ENCODE results near the gene PRKAG2. TPM values are rescaled to one million over a fixed set of nuclear protein-coding genes. Genes with fewer than 3 reads are reported as not detected.
A peak's percentile ranks its signal among the peaks of the same experiment; 100 is the strongest.
"Not testable (repeated sequence)": the region's sequence is repeated elsewhere in the genome, so short reads cannot be mapped to it uniquely, and the experiment has no call there.

PRKAG2 gene
- total RNA-seq, 1 experiment from 2014 or later, result 9.4 TPM

DNA sequence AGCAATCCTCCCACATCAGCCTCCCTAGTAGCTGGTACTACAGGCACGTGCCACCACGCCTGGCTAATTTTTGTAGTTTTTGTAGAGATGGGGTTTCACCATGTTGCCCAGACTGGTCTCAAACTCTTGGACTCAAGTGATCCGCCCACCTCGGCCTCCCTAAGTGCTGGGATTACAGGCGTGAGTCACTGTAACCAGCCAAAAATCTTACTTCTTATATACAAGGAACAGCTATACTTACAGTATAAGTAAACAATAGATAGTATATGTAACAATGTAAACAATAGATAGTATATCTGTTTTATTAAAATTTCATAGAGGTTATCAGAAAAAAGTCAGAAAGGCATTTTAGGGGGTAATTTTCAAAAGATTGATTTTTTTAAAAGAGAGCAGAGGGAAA lies 128.9 kb downstream of the PRKAG2 start:
- DNase-seq (ENCODE audit: low read depth), result not testable (repeated sequence)

DNA sequence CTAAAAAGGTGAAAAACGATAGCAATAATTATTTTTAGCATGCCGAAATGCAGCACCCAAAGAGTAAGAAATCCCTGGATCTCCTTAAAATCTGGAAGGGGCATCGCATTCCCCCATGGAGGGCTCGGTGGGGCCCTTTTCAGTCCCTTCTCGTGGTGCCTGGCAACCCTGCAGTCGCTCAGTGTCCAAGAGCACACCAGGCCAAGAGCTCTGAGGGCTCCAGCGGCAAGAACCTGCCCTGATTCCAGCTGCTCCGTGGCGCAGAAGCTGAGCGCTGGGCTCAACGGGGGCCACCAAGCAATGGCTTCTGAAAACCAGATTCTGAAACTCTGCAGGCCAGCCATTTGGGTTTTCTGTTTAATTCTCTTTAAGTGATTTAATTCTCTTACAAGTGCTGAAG lies 131.2 kb downstream of the PRKAG2 start:
- DNase-seq (ENCODE audit: low read depth), result no peak

DNA sequence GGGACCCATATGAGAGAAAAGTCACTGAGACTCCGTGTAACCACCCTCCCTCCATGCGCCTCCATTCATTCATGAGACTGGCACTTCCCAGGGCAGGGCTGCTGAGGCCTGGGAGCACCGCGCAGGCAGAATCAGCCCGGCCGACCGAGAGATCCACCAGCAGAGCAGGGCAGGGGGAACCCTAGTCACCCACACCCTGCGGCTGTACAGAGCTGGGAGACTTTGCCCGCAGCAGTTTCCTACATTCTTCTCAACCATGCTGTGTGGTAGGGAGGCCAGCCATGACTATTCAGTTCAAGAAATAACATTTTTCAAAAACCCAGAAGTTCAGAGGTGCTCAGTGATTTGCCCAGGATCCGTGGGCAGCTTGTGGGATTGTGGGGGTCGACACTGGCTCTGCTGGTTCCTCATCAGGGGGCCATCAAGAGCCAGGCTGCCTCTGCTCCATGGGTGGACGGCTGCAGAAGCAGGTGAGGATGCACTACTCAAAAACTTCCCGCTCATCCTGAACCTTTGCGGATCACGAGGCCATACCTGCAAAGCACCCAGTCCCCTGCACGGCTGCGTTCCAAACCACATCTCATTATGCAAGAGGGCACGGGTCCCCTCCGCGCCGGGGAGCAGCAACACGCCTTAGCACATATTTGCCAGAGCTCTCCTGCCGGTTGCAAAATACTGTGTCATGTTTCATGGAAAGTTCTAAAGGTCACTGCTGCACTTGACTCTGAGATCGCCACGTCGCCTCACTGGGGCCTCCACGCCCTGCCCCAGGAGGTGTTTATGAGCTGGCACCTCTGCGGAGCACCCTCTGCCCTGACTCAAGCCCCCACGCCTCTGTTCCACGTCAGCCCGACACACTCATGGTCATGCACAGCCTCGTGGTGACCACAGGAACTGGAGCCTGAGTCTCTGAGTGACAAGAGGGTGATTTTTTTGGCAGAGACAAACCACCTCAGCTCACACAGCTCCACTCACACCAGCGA lies 132.0 kb downstream of the PRKAG2 start:
- peak; percentile 91 for DNase-seq (ENCODE audit: low read depth)

DNA sequence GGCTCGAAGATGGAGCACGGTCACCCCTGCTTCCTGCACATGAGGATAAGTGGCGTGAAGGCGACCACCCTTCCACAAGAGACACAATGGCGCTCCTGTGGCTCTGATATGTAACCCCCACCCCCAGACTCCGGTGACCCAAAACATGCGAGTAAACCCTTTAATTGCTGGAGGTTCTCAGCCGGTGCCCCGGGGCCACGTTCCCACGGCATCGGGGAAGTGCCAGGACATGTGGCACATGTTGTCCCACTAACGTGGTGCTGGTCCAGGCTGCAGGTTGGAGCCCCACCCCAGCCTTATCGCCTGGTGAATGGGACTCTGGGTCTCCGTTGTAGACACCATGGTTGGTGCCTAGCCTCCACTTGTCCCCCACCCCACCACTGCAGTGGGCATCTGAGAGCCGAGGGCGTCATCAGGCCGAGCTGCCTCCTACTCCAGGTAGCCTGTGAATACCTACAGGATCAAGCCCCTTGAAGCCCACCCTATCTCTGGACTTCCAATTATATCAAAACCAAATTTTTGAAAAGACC lies 132.8 kb downstream of the PRKAG2 start:
- DNase-seq (ENCODE audit: low read depth), result no peak

DNA sequence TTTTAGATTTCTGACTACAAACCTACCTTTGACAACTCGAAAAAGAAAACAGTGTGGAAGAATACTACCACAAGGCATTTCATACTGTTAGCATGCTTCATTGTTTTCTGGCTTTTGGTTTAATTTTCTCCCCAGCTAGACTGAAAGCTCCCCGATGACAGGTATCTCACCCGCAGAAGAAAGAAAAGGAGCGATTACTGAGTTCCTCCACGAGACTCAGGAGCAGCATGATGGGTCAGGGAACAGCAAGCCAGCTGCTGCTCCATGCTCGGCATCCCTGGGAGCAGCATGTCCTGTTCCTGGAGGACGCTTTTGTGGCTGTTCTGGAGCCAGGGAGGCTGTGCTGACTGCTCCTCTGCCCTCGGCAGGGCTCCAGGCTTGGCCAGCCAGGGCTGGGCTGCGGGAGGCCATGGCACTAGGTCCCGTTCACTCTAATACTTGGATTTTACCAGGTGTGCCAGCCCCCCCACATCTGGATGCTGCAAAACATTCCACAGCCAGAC lies 133.4 kb downstream of the PRKAG2 start:
- no peak for DNase-seq (ENCODE audit: low read depth)

DNA sequence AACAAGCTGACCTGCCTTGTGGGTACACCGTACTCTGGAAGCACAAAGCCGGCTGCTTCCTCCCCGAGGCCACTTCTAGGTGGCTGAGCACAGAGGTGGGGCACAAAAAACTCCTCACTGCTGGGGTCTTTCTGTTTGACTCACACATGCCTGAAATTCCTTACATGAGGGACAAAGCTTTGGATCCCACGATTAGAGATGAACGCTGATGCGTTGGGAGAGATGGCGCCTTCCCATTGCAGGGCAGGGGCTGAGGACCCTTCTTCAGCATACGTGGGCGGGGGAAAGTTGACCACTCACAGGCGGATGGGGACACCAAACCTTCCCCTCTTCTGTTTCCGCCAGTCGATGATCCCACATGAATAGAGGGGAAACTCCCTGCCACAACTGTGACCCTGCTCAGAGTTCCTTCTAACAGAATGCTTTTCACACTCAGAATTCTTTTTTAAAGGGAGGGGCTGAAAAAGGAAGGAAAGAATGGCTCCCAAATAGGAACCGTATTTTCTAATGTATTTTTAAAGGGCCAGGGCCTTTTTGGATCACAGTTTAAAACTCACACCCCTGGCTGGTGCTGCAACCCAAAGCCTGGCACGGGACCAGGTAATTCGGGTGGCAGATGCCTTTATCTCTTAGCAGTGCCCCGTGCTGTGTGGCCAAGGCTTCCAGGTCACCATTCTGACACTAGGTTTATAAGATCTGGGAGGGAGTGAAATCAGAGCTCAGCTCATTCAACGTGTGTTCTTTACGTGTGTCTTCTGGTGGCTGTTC lies 134.0 kb downstream of the PRKAG2 start:
- no peak for DNase-seq (ENCODE audit: low read depth)

DNA sequence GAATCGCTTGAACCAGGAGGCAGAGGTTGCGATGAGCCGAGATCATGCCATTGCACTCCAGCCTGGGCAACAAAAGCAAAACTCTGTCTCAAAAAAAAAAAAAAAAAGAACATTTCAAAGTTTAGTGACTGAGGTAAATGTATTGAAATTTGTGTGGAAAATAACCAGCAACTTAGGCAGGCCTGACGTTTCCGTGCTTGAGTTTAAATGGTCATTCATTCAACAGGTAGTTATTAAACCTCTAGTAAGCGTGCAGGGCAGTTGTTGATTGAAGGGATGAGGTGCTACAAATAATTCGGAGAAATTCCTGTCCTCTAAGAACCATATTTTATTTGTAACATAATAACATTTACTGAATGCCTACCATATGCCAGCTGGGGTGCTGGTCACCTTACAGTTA lies 135.3 kb downstream of the PRKAG2 start:
- no peak for DNase-seq (ENCODE audit: low read depth)

DNA sequence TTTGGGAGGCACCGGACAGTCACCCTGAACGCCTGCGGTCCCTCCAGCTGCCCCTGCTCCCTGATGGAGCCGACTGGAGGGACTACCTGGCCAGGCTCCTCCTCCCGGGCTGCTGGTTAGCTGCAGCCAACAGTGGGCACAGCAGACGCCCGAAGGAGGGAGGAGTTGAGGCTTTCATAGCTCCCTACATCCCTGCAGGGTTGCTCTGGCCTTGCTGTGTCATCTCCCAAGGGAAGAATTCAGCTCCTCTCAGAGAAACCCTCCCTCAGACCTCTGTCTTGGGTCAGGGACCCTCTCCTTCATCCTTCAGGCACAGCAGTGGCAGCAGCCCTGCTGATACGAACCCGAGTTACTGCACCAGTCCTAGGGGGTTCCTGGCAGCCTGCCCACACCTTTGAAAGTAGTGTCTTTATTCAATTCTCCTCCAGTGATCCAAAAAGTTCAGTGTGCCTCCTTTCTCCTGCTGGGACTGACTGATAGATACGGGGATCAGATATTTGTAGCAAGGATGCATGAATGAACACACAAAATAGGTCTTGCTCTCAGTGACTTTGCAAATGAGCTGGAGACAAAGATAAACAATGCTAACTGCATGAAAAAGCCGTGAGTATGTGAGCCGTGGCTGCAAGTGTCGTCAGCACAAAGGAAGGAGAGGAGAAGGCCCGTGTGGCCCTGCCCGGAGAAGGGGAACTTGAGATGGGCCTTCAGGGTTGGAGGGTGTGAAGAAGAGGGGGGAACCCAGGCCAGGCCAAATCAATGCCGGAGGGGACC lies 136.6 kb downstream of the PRKAG2 start:
- no peak for DNase-seq (ENCODE audit: low read depth)

DNA sequence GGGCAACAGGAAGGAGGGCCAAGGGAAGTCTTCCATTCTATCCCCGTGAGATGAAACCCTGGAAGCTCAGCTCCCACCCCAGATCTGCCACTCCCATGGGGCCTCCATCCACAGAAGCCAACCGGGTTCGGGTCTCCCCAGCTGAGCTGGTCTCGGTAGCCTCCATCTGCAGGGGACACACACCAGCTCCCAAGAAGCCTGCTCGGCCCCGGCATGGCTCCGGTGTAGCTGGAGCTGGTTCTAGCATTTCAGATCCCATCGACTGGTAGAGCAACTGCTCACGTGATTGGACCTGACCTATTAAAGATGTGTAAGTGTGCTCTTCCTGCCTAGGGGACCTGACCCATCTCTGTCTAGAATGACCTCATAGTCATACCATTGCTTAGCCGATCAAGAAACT lies 138.0 kb downstream of the PRKAG2 start:
- DNase-seq (ENCODE audit: low read depth), result no peak

DNA sequence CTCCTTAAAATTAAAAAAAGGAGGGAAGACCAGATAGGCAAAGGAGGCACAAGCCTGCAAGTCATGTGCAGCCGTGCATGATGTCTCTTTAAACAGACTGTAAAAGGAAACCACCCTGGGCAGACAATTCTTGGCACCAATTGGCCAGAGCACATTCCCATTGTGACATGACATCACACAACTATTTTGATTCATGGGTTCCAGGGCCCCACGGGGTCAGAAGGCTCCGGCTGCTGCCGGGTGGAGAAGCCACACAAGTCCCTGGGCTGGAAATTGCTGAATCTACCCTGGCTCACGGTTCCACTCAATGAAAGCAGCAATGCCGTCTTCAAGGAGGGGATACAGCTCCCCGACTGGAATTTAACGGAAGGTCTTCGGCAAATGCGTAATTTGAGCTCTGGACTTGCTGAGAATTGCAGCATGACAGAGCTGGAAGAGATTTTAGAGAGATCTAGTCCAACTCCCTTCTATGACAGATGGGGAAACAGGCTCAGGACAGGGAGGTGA lies 140.5 kb downstream of the PRKAG2 start:
- peak; percentile 98 for DNase-seq (ENCODE audit: low read depth)

DNA sequence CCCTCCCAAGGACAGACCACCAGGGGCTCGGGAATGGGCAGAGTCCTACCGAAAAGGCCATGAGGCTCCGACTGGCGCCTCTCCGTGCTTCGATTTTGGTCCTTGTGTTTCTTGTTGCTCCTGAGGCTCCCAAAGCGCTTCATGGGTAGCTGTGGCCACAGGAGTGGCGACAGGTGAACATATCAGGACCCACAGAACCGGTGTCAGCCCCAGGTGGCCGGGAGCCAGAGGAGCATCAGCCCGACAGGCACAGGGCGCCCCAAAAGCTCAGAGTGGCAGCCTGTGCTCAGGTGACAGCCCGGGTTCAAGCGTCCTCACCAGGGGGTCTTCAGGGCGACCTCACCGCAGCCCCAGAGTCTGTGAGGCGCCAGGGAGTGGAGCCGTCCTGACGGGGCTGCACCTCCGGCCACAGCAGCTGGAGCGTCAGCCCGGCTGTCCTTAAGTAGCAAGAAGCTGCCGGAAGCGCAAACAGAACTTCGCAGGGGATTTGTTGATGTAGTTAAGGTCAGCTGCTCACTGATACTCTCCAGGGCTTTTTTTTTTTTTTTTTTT lies 141.0 kb downstream of the PRKAG2 start:
- DNase-seq (ENCODE audit: low read depth), result no peak

DNA sequence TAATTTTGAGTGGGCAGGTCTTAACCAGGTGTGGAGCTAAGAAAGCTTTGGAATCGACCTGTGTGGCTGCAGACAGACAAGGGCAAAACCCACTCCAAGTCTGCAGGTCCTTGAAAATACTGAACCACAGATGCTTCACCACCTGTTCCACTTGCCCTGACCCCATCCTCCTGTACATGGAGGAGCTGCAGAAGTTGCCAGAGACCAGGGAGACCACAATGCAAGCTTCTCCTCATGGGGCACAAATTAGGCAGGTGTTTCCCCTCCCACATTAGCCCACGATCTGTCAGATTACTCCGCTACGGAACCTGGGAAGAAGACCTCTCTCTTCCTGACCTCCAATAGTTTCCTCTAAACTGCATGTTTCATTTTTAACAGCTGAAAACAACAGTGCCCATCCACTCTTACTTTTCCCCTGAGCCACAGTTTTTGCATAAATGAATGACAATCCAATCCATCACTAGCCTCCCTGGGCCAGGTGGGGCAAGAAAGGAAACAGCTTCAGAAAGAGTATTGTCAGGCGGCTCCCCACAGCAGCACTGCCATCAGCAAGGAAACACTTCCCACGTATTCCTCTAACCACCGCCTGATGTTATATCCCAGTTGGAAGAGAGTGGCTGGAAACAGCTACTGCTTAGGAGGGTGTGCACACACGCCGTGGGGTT lies 141.6 kb downstream of the PRKAG2 start:
- no peak for DNase-seq (ENCODE audit: low read depth)

DNA sequence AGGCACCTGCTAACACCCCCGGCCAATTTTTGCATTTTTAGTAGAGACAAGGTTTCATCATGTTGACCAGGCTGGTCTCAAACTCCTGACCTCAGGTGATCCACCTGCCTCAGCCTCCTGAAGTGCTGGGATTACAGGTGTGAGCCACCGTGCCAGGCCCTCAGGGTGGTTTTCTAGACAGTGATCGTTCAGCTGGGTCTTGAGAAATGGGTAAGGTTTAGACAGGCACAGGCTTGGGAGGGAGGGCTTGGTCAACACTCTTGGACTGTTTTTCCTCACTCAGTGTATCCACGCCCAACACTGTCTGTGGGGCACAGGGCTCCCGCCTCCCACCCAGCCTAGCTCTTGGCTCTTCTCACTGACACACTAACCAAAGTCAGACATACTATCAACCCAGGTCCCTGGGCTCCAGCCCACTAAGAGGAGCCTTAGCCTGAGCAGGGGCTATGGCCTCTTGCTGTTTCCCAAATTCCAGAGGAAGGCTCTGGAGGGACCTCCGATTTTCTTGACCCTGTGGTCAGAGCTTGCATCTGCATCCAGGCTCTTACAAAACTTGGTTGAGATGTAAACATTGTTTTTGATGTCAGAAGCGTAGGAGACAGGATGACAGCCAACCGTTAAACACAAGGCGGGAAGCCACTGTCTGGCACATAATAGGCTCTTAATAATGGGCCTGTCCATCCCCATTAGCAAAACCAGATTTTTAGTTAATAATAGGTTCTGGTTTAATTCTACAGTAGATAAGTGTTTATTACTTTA lies 143.9 kb downstream of the PRKAG2 start:
- DNase-seq (ENCODE audit: low read depth), result no peak

DNA sequence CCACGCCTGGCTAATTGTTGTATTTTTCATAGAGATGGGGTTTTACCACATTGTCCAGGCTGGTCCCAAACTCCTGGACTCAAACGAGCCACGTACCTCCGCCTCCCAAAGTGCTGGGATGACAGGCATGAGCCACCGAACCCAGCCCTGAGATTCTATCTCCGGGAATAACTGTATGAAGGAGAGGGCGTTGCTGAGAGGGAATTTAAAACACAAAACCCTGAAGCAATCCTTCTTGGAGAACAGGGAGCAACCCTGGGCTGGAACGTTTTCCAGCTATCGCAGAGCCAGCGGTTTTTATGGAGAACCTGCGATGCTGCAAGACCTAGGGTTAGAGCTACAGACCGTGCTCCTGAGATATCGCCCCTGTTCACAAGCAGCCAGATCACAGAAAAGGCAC lies 144.6 kb downstream of the PRKAG2 start:
- no peak for DNase-seq (ENCODE audit: low read depth)

DNA sequence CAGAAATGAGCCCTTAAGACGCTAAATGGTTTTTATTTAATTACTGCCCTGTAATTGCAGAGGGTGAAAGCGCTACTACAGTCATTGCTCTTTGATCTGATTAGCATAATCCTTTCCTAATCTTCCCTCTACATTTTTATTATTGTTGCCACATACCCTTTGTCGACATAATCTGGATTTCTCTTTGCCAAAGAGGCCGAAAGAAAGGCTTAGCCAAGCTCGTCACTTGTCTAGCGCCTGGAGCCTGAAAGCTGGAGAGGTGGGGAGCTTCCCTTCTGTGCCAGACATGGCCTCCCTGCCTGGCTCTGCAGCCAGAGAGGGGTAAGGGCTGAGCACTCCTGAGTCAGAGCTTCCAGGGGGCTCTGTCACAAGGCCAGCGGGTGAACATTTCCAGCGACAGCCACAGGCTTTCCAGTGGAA lies 145.9 kb downstream of the PRKAG2 start:
- no peak for DNase-seq (ENCODE audit: low read depth)

DNA sequence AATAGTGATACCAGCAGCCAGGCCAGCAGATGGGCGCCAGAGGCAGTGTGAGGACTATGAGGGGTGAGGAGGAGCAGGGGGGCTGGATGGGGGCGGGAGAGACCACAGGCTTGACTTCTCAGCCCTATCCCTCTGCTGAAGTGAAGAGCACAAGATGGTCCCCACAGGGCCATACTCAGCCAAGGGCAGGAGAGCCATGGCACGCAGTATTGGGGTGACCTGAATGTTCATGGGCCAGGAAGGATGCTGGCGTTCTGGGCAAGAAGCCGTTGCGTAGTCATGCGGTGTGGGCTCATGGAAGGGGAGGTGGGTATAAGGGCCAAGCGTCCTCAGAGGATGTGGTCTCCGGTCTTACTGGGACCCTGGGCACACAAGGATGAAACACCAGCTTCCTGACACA lies 146.3 kb downstream of the PRKAG2 start:
- no peak for DNase-seq (ENCODE audit: low read depth)

DNA sequence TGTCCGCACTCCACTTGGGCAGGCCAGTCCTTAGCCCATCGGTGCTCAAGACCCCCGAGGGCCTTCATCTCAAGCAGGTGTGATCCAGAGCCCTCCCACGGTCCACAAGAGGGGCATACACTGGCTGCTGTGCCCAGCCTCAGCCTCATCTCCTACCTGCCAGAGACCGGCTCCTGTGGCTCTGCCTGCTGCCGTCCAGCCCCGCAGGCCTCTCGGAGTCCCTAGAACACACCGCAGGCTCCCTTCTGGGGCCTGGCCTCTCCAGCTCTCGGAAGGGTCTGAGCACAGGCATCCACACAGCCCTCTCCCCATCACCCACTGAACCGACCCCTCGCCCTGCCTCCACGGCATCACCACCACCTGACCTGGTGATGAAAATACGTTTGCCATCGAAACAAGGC lies 147.4 kb downstream of the PRKAG2 start:
- no peak for DNase-seq (ENCODE audit: low read depth)

DNA sequence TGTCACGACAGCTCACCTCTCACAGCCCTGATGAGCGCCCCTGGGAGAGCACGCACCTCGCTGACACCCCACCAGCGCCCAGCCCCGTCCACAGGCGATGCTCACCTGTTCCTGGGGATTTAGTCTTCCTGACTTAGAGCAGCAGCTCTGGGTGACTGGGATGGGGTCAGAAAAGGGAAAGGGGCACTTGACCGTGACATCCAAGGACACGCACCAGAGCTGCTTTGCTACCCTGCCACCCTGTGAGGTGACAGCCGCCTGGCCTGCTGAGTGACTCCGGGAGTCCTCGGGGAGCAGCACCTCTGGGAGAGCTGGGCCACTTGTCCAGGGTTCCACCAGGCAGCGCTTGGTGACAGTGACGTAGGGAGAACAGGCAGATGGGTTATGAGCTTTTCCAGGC lies 148.2 kb downstream of the PRKAG2 start:
- no peak for DNase-seq (ENCODE audit: low read depth)

DNA sequence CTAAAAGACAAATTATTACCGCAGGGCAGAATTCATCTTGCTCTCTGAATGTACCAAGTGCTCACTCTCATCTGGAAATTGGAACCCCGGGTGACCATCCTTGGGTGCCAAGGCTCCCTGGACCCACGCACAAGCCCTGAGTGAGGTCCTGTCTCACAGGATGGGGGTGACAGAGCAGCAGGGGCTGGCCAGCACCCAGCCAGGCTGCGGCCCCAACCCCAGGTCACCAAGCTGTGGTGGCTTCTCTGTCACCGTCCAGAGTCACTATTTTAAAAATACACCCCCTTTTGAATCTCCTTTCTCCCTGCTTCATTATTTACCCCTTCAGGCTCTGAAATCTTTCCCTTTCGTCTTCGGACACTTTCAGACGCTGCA lies 148.6 kb downstream of the PRKAG2 start:
- DNase-seq (ENCODE audit: low read depth), result no peak
